ENCODE data around the gene GFOD1. TPM values are rescaled to one million over a fixed set of nuclear protein-coding genes. Genes with fewer than 3 reads are reported as not detected.
"Not testable (repeated sequence)": the region's sequence is repeated elsewhere in the genome, so short reads cannot be mapped to it uniquely, and the experiment has no call there.

GFOD1 gene
- polyA plus RNA-seq, 5 donors, result 5.2 to 7.6 (median 6.3) TPM

GRCh38 chr6:13445005-13445743 is 42.2 kb downstream of the GFOD1 start:
- no peak for DNase-seq

GRCh38 chr6:13444604-13445003 is 42.8 kb downstream of the GFOD1 start:
- no peak for DNase-seq

GRCh38 chr6:13443978-13444377 is 43.4 kb downstream of the GFOD1 start:
- not testable (repeated sequence) for DNase-seq

- DNase-seq, result no peak
Measured at GRCh38 chr6:13441778-13442177, 45.6 kb downstream of the GFOD1 start.

- DNase-seq, result no peak
Measured at GRCh38 chr6:13439644-13440043, 47.8 kb downstream of the GFOD1 start.

- DNase-seq, result no peak
Measured at GRCh38 chr6:13438126-13438525, 49.3 kb downstream of the GFOD1 start.

- DNase-seq, result no peak
Measured at GRCh38 chr6:13437218-13437996, 50.0 kb downstream of the GFOD1 start.

GRCh38 chr6:13436399-13437217 is 50.8 kb downstream of the GFOD1 start:
- DNase-seq, result no peak

GRCh38 chr6:13435477-13436246 is 51.7 kb downstream of the GFOD1 start:
- DNase-seq, result no peak

GRCh38 chr6:13434777-13435176 is 52.6 kb downstream of the GFOD1 start:
- DNase-seq, result no peak

GRCh38 chr6:13434135-13434775 is 53.1 kb downstream of the GFOD1 start:
- not testable (repeated sequence) for DNase-seq

GRCh38 chr6:13433709-13434121 is 53.7 kb downstream of the GFOD1 start:
- no peak for DNase-seq

- no peak for DNase-seq
Measured at GRCh38 chr6:13432526-13433184, 54.7 kb downstream of the GFOD1 start.

GRCh38 chr6:13431861-13432465 is 55.4 kb downstream of the GFOD1 start:
- DNase-seq, result no peak

GRCh38 chr6:13431059-13431656 is 56.2 kb downstream of the GFOD1 start:
- no peak for DNase-seq

GRCh38 chr6:13429406-13429753 is 58.0 kb downstream of the GFOD1 start:
- no peak for DNase-seq

GRCh38 chr6:13428583-13429405 is 58.6 kb downstream of the GFOD1 start:
- DNase-seq, result no peak

GRCh38 chr6:13427801-13428582 is 59.4 kb downstream of the GFOD1 start:
- DNase-seq, result no peak

Measured in right lung (tissue), 5 donors.